ENCODE measurements around the gene GRK2. TPM values are rescaled to one million over a fixed set of nuclear protein-coding genes. Genes with fewer than 3 reads are reported as not detected.

GRK2 gene
- total and polyA plus RNA-seq, 9 of the 15 experiments (the other 6 are each of a cell fraction or from before 2014, with no cell fraction given): 0.24 to 95.8 (median 56.5) TPM

- no peak for TF ChIP-seq HMBOX1 (IDR thresholded peaks at IDR 0.05)
- no peak for TF ChIP-seq CEBPZ (IDR thresholded peaks at IDR 0.05; ENCODE audit: borderline replicate concordance, low read depth, low read length)
- no peak for TF ChIP-seq ZNF311 (CRISPR knock-in tag; IDR thresholded peaks at IDR 0.05)
- TF ChIP-seq KHSRP (IDR thresholded peaks at IDR 0.05): no peak
- 0 out of 2 replicates have a peak, but pooled peaks have one; percentile 23 for TF ChIP-seq NR3C1 (CRISPR knock-in tag; IDR thresholded peaks at IDR 0.05)
- TF ChIP-seq RBM17 (IDR thresholded peaks at IDR 0.05; ENCODE audit: borderline replicate concordance, low read depth, low read length): no peak
- TF ChIP-seq KAT2B (IDR thresholded peaks at IDR 0.05; ENCODE audit: low read depth, low read length): no peak
- TF ChIP-seq, protein P1, sequence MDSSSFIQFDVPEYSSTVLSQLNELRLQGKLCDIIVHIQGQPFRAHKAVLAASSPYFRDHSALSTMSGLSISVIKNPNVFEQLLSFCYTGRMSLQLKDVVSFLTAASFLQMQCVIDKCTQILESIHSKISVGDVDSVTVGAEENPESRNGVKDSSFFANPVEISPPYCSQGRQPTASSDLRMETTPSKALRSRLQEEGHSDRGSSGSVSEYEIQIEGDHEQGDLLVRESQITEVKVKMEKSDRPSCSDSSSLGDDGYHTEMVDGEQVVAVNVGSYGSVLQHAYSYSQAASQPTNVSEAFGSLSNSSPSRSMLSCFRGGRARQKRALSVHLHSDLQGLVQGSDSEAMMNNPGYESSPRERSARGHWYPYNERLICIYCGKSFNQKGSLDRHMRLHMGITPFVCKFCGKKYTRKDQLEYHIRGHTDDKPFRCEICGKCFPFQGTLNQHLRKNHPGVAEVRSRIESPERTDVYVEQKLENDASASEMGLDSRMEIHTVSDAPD (CRISPR knock-in tag; IDR thresholded peaks at IDR 0.05): no peak
- TF ChIP-seq PHF8 (IDR thresholded peaks at IDR 0.05; ENCODE audit: borderline replicate concordance, low read length): no peak
- TF ChIP-seq CBX8 (IDR thresholded peaks at IDR 0.05; ENCODE audit: borderline replicate concordance, extremely low read depth, low read depth, low read length, poor library complexity, severe bottlenecking): no peak
- TF ChIP-seq ZNF75A (CRISPR knock-in tag; IDR thresholded peaks at IDR 0.05): no peak
- TF ChIP-seq, protein P2, sequence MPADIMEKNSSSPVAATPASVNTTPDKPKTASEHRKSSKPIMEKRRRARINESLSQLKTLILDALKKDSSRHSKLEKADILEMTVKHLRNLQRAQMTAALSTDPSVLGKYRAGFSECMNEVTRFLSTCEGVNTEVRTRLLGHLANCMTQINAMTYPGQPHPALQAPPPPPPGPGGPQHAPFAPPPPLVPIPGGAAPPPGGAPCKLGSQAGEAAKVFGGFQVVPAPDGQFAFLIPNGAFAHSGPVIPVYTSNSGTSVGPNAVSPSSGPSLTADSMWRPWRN (IDR thresholded peaks at IDR 0.05; ENCODE audit: low read depth): no peak
- peak; percentile 13; the same call in 1 of the 2 replicates for TF ChIP-seq ARID4B (CRISPR knock-in tag; IDR thresholded peaks at IDR 0.05)
- no peak for TF ChIP-seq GTF2E2 (tag; IDR thresholded peaks at IDR 0.05)
- peak; percentile 38; the same call in 1 of the 2 replicates for TF ChIP-seq ZEB2 (IDR thresholded peaks at IDR 0.05)
These were observed 1.2 kb downstream of the GRK2 start (continued) for GRCh38 chr11:67267188-67268080.

Measured in K562 (cell line).